ENCODE results near the gene LSR. TPM values are rescaled to one million over a fixed set of nuclear protein-coding genes. Genes with fewer than 3 reads are reported as not detected.
A peak's percentile ranks its signal among the peaks of the same experiment; 100 is the strongest.

Gene LSR
- total RNA-seq, 1 experiment from 2014 or later = 152 TPM

- Histone ChIP-seq H3K79me1 (ENCODE audit: insufficient read depth, low read depth, low read length, poor library complexity, severe bottlenecking) (no peaks in the 10 kb centered on the region), H4K8ac (replicated peaks; ENCODE audit: insufficient read length, low read depth, low read length) (no peak overlapping the region), H3K4ac (ENCODE audit: low read depth, low read length) (no peak overlapping the region), H3K27ac (ENCODE audit: insufficient read length, low read depth, low read length) (no peak overlapping the region), H2AK5ac (ENCODE audit: insufficient read length, low read length) (no peak overlapping the region), H2BK120ac (ENCODE audit: low read depth, low read length, poor library complexity, severe bottlenecking) (no peak overlapping the region), H3T11ph (ENCODE audit: low read length) (no peak overlapping the region), H3K4me2 (ENCODE audit: insufficient read depth, insufficient read length, low read length) (no peak overlapping the region), H3K27me3 (ENCODE audit: insufficient read depth, low read length) (no peaks in the 10 kb centered on the region), H3K79me2 (ENCODE audit: insufficient read depth, low read length) (no peaks in the 10 kb centered on the region), H3K23ac (ENCODE audit: insufficient read length, low read depth, low read length) (no peak overlapping the region), H4K91ac (ENCODE audit: insufficient read length, low read depth, low read length) (no peak overlapping the region), H3K18ac (ENCODE audit: insufficient read length, low read depth, low read length) (no peak overlapping the region), H4K5ac (ENCODE audit: insufficient read length, low read depth, low read length) (no peak overlapping the region), H3K9me3 (ENCODE audit: control insufficient read depth, low read depth, low read length) (no peaks in the 10 kb centered on the region), H3K56ac (ENCODE audit: insufficient read length, low read depth, low read length) (no peak overlapping the region), H2BK15ac (ENCODE audit: low read depth, low read length) (no peak overlapping the region), H4K20me1 (ENCODE audit: control insufficient read depth, insufficient read depth, insufficient read length) (no peaks in the 10 kb centered on the region), H2AFZ (ENCODE audit: low read length) (no peak overlapping the region), H3K4me1 (ENCODE audit: insufficient read depth, low read length) (no peaks in the 10 kb centered on the region), H3K9ac (ENCODE audit: extremely low read depth, insufficient read length, low read length) (no peak overlapping the region), H3K23me2 (ENCODE audit: insufficient read length, low read depth, low read length, poor library complexity, severe bottlenecking) (no peaks in the 10 kb centered on the region), H2BK20ac (ENCODE audit: low read depth, low read length, poor library complexity, severe bottlenecking) (no peak overlapping the region), H2BK5ac (ENCODE audit: insufficient read length, low read length) (no peak overlapping the region), H2BK12ac (ENCODE audit: insufficient read length, low read depth, low read length) (no peak overlapping the region), H3K14ac (ENCODE audit: insufficient read depth, low read length) (no peak overlapping the region)
- no peak overlapping the region; a peak in 1 of 5 replicates for H3K4me3 Mint-ChIP-seq
- H3K4me1 Mint-ChIP-seq = peaks cover 17 to 25% of the 10 kb centered on the region in 2 experiments
- peaks cover 7% of the 10 kb centered on the region for H3K27me3 Mint-ChIP-seq (ENCODE audit: low read depth)
- no peaks in the 10 kb centered on the region for H3K9me3 Mint-ChIP-seq
- WGBS (ENCODE audit: extremely low coverage, insufficient read length, low lambda C conversion rate) = no CpG with 5 or more reads among the region's 20 CpGs
- peak overlapping the region in 2 of 3 experiments; percentile 51 to 79; a peak in 3 of 7 replicates for H3K27ac Mint-ChIP-seq
- H3K36me3 Mint-ChIP-seq (ENCODE audit: insufficient read depth in 1 of 3, low read depth in 3 of 3) = no peaks in the 10 kb centered on the region
- DNase-seq = no peak
- no peak for TF ChIP-seq CTCF (conservative IDR thresholded peaks at IDR 0.05)
Observed at GRCh38 chr19:35290381-35291127, 41.8 kb downstream of the LSR start.
